Inflammatory macrophage treated with lipopolysaccharide for 4 hours (primary cell): ENCODE data around the gene EPPIN.

Experiments
- DNase-seq: peaks from one replicate; pipeline ENCODE4 v3.0.0-alpha.2; 2020

EPPIN gene

DNA sequence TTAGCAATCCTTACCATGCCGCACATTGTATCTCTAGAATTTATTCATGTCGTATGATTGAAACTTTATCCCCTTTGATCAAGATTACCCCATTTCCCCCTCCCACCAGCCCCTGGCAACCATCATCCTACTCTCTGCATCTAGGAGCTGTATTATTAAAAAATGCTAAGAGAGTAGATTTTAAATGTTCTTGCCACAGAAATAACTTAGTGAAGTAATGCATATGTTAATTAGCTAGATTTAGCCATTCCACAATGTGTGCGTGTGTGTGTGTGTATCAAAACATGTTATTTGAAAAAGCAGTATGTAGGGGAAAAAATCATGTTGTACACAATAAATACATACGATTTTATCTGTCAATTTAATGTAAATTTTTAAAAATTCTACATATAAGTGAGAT, 19.9 kb downstream of the EPPIN start:
- no peak for DNase-seq

DNA sequence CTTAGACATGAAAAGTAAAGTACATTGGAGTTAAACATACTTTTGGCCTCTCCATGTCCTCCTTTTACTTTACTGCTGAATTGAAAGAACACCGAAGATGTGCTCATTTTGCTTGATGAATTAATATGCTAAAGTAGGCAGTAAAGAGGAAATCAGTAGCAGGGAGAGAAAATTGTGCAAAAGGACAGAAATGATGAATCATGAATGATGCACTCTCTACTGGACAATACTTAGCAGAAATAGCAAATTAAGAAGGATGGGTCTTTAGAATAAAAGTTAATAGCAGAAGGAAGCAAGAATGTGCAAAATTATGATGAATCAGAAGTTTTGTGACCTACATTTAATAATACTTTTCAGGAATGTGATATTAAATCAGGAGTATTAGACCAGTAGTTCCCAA, 23.4 kb downstream of the EPPIN start:
- DNase-seq, result peak; percentile 64

DNA sequence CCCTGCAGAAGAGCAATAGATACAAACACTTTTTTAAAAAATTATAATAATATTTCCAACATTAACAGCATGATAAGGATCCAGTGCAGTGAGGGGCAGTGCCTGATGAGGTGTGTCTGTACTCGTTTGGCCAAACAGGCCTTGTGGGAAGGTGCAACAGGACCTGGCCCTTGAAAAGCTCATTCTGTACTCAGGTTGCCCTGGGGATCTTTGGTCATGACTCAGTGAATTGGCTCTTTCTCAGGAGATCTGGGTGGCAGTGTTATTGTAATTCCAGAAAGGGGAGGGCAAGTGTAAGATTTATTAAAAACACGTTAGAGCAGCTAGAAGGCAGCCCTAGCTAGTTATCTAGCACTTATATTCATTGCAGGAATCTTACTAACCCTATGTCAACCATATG, 28.9 kb downstream of the EPPIN start:
- DNase-seq, result no peak

DNA sequence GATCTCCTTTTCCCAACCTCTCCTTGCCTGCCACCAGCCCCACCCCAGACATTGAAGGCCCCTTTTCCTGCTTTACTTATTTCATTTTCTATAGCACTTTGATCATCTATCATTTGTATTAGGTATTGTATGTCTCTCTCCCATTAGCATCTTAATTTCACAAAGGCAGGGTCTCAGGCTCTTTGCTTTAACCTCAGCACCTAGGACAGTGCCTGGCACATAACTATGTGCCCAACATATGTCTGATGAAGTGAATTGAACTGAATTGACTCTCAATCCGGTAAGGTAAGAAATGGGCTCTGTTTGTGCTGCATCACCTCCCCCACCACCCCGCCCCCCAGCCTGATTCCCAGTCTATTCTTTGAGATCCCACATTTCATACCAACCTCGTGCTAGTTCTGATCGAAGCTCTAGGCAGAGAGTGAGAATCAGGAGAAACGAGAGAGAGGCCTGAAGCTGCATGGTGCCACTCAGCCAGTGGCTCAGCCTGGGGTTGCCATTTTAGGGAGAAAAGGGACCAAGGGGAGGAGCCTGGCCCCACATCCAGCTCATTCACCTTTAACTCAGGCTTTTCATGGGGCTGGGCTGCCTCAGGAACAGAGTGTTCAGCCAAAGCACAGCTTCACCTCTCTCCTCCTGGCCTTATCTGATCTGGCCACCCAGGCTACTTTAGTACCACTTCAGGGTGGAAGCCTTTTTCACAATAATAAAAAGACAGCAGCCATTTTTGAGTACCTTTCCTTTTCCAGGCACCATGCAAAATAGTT, 31.9 kb downstream of the EPPIN start, which contains the start of gene SPINT3:
TSS of gene SPINT3 (minus strand) at position 476 of the 767 bp plus-strand sequence. CDS start at position 462, 14 bp downstream.
- no peak for DNase-seq

DNA sequence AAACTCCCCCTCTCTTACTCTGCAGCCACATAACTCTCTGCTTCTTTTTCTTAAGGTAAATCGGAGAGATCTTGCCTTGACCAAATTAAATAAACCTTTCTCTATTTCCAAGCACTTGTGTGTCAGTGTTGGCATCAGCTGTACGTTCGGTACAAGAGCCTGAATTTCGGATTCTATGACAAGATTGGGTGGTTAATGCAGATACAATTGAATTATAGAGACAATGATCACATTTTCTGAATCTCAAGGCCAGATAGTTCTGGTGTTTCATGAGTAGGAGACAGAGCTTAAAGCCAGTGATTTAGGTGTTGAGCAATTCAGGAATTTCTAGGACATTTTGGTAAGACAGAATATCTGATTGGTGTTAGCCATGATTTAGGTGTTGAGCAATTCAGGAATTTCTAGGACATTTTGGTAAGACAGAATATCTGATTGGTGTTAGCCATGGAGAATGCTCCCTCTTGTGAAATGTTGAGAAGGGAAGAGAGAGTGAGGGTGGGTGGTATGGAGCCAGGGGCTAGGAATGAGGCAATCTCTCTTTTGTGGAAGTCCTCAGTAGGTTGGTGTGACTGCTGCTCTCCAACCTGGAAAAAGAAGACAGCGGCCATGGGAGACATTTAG, 36.8 kb downstream of the EPPIN start:
- DNase-seq, result peak; percentile 78

DNA sequence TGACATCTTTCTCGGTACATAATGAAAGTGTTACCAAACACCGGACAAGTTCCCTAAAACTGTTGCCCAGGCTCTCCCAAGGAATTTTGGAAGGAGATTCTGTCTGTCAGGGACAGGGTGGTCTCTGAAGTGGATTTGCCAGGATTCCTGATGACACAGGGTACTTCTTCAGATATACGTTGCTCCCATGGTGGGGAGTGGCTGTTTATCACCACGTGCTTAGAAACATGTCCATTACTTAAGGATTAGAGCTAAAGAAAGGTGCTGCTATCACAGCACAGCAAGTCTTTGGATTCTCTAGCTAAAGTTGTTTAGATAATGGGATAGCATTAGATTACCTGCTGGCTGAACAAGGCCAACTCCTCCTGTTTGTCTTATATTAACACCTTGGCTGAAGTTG, 38.1 kb downstream of the EPPIN start:
- DNase-seq, result no peak

DNA sequence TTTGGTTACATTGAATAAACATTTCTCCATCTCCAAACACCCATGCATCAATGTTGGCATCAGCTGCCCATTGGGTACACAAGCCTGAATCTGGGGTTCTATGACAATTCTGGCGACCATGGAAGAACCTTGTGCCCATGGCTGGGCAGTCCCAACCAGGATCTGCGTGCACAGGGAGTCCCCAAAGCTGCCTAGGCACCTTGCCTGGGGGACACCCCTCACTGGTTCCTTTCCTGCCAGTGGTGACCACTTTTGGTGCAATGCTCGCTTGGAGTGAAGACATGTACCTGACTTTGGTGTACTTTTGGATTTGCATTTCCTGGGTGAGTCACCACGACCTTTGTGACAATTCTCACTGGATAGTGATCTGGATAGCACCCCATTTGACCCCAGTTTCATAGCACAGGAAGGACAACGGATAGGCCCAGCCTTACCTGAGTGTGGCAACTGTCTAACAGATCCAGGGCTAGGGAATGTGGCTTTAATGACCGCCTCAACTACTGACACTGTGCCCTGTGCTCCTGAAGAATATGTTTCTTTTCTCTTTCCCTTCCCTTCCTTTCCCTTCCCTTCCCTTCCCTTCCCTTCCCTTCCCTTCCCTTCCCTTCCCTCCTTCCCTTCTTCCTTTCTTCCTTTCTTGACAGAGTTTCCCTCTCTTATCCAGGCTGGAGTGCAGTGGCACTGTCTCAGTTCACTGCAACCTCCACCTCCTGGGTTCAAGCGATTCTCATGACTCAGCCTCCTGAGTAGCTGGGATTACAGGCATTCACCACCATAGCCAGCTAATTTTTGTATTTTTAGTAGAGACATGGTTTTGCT, 38.9 kb downstream of the EPPIN start:
- no peak for DNase-seq

DNA sequence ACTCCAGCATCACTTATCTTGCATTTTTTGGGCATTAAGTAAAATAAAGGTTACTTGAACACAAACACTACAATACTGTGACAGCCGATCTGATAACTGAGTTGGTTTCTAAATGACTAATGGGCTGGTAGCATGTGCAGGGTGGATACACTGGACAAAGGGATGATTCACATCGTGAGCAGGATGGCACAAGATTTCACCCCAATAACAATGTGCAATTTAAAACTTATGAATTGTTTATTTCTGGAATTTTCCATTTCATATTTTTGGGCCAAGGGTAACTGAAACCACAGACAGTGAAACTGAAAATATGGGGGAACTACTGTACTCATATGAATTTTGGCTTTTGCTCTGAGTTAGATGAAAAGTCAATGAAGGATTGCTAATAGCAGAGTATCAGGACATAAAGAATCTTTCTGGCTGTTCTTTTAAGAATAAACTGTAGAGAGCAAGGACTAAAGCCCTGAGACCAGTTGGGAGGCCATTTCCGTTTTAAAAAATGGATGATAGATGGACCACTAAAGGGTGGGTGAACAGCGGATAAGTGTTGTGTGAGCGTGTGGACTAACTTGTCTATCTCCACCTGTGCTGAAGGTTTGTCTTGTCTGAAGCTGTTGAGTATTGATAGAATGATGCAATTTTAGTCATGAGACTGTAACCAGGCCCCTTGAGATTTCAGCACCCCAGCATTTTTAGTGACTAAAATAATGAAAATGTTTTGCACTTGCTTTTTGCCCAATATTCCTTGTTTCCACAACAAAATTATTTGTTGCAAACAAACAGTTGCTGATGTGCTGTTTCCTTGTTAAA, 40.0 kb downstream of the EPPIN start:
- peak; percentile 93 for DNase-seq

DNA sequence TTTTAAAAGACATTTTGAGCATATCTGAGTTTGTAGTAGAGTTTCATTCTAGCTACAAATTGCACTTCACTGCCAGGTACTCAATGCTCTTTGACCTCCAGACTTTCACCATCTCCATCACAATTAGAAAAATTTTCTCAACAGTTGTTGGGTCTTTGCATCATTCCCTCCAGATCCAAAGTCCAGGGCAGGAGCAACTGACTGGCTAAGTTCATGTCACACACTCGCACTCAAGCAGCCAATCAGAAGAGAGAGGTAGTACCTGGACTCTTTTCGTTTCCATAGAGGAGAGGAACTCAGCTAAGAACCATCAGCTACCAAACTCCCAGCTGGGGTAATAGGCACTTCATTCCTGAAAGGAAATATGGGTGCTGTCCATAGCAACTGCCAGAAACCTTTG, 40.8 kb downstream of the EPPIN start:
- DNase-seq, result no peak

DNA sequence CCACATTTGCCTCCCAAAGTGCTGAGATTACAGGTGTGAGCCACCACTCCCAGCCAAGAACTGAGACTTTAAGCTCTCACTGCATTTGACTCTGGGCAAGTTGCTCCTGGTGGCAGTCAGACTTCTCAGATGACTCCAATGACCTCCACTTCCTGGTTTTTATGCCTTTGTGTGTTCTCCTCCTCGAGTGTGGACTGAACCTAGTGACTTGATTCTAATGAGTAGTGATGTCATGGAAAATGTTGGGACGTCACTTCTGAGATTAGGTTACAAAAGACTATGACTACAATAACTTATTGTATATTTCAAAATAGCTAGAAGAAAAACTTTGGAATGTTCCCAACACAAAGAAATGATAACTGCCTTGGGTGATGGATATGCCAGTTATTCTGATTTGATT, 43.8 kb downstream of the EPPIN start:
- DNase-seq, result peak; percentile 82

DNA sequence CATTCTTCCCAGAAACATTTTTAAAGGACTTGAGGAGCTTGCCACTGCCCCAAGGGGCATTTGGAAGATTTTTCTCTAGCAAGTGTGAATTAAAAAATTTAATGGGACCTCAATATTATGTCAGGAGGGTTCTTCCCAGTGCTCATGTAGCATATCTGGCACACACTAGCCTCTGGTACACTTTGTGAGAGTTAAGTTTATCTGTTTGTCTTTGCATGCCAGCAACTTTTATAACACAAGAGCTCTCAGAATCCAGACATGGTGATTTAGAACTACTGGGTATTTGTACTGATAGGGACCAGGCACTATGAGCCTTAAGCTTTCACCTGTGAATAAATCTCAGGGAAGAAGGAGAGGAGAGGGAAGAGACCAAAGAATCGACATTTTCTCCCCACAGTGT, 44.6 kb downstream of the EPPIN start:
- no peak for DNase-seq

DNA sequence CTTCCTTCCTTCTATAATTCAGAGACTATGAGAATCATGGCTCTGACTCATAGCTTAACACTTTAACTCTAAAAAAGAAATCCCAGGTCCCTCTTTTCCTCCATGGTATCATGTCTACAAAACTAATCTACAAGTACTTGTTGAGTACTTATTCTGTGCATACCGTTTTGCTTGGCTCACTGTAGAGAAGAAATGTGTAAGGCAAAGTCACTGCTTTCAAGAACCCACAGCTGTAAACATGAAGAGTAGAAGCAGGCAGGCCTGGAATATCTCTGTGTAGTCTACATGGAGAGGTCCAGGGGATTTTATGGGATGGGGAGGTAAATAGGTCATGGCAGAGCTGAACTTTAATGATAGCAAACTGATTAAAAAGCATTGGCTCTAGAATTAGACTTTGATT, 45.6 kb downstream of the EPPIN start:
- DNase-seq, result no peak

DNA sequence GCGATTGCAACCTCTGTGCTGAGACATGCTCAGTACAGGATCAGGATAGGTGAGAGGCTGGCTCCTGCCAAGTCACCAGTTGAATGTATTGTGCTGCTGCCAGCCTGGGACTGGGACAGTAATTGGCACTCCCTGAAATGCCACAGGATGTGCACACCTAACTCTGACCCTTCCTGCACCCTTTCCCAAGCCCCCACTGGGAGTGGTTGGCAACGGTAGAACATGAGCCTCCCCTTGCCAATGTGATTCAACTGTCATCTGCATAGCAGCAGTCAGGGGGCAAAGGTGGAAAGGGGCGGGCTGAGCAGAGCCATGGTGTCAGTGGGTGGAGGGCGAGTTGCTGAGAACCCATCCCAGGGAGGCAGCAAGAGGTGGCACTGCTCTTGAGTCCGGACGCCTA, 47.2 kb downstream of the EPPIN start:
- no peak for DNase-seq

DNA sequence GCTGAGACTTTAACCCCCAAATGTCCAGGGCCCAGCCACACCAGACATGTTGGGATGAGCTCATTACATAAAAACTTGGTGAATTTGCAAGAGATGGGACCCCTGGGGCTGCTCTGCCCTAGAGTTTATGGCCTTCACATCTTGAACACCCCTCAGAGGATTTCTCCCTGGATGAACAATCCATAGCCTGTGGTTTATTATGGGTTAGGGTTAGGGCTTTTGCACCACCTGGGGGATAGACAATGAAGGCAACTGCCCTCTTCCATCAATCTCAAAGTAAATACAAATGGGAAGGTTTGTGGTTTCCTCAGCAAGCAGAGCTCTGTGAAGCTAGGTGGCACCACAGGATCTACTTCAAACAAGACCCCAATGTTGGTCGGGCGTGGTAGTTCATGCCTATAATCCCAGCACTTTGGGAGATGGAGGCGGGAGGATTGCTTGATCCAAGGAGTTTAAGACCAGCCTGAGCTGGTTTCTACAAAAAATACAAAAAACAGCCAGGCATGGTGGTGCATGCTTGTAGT, 49.2 kb downstream of the EPPIN start:
- DNase-seq, result no peak

DNA sequence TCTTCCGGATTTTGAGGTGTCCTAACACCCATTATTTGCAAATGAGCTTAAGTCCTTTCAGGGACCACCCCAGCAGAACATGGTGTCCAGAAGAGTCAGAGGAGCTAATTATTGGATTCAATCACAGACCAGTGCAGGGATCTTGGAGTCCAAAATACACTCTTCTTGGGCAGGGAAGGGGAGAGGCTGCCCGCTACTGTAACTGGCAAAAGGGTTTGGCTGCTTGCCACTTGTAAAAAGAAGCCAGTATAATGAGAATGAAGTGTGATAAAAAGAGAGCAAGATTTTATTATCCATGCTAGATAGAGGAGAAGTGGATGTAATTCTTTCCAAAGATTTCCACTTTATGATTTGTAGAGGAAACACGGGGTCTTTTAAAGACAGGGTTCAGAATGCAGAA, 51.0 kb downstream of the EPPIN start:
- no peak for DNase-seq

DNA sequence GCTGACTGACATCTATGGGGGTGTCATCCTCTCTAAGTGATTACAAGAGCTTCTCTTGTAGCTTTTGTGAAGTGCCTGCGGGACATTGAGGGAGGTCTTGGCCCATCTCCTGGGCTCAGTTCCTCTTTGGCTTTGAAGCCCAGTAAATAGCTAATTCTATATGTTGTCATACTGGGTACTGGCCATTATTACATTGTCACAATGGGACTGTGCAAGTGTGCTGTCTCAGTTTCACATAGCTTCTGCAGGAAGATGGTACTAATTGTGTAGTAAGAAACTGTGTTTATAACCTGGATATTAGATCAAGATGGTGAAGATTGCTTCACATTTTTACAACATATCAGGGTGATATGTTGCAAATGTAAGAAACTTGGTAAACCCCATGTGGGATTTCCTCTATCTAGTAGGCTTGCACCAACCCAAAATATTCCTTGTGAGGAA, 51.7 kb downstream of the EPPIN start:
- DNase-seq, result peak; percentile 99
